NT2/D1 (cell line): ENCODE measurements around the gene ASB7.

Experiments used
- DNase-seq: peaks from one replicate; pipeline ENCODE4 v3.0.0-alpha.2; 2011; ENCODE audit warnings: low read depth, low spot score
- H3K27me3 ChIP-seq: 2 replicates; pipeline ENCODE4 v1.6.0; 2011; ENCODE audit warnings: mild to moderate bottlenecking; ENCODE audit not compliant: insufficient read length, insufficient read depth
- H3K36me3 ChIP-seq: 2 replicates; pipeline ENCODE4 v1.6.1; 2011; ENCODE audit warnings: mild to moderate bottlenecking, low read length, mixed read lengths; ENCODE audit not compliant: insufficient read depth, insufficient read length
- H3K4me1 ChIP-seq: 2 replicates; pipeline ENCODE4 v1.5.1; 2011; ENCODE audit not compliant: insufficient read depth, insufficient read length
- H3K4me3 ChIP-seq: 2 replicates; pipeline ENCODE4 v1.5.1; 2011; ENCODE audit warnings: low read depth; ENCODE audit not compliant: insufficient read length
- H3K9ac ChIP-seq: 2 replicates; pipeline ENCODE4 v1.6.0; 2011; ENCODE audit warnings: low read depth; ENCODE audit not compliant: insufficient read length
- H3K9me3 ChIP-seq: 2 replicates; pipeline ENCODE4 v1.5.1; 2011; ENCODE audit warnings: mild to moderate bottlenecking, low read length; ENCODE audit not compliant: insufficient read depth
- SUZ12 ChIP-seq: IDR thresholded peaks from 2 replicates; pipeline ENCODE4 v1.6.1; 2011; ENCODE audit not compliant: insufficient read length, insufficient read depth; ENCODE audit errors: extremely low read depth
- YY1 ChIP-seq: IDR thresholded peaks from 2 replicates; pipeline ENCODE4 v1.6.1; 2011; ENCODE audit not compliant: insufficient read length, insufficient read depth
- ZNF274 ChIP-seq: IDR thresholded peaks from 2 replicates; pipeline ENCODE4 v1.6.1; 2011; ENCODE audit warnings: mild to moderate bottlenecking, low read depth, low read length

ASB7 gene

DNA sequence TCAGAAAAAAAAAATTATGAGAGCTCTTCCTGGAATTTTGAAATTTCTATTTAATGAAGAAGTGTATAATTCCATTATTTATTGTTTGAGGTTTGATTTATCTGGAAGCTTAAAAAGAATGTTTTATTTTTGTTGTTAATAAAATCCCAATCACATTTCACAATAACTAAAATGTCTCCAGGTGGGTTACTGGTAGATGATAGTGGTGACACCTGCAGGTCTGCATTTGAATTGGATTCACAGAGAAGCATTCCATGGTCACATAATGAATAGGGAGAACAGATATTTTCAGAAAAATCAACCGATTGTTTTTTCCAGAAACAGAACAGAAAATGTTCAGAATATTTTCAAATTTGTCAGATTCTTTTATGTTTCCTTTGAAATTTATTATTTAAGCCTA is 48.3 kb downstream of the ASB7 start:
- Histone ChIP-seq H3K9ac (no peak overlapping the region), H3K27me3 (no peaks in the 10 kb centered on the region), H3K4me3 (no peak overlapping the region), H3K36me3 (peaks cover 11% of the 10 kb centered on the region), H3K9me3 (no peaks in the 10 kb centered on the region), H3K4me1 (no peaks in the 10 kb centered on the region)
- TF ChIP-seq YY1: no peak
- no peak for TF ChIP-seq SUZ12
- TF ChIP-seq ZNF274: no peak
- no peak for DNase-seq

DNA sequence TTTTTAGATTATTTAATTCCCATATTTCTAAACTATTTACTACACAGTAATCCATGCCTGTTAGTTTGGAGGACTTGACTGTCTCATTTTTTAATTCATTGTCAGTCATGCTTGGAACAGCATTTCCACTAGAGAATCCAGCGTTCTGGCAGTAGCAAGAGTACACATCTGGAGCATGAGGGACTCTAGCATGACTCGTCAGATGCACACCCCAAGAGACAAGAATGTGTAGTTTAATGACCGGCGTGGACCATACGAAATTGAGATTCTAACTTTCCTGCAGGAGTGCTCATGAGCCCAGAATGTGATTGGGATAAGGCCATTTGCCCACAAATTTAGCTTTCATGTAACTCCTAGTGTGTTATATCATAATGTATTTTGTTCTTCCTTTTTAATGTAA is 48.9 kb downstream of the ASB7 start:
- no peak for DNase-seq
- Histone ChIP-seq H3K36me3 (peaks cover 11% of the 10 kb centered on the region), H3K4me1 (no peaks in the 10 kb centered on the region), H3K9me3 (no peaks in the 10 kb centered on the region), H3K4me3 (no peak overlapping the region), H3K27me3 (no peaks in the 10 kb centered on the region), H3K9ac (no peak overlapping the region)
- TF ChIP-seq SUZ12: no peak
- no peak for TF ChIP-seq YY1
- TF ChIP-seq ZNF274: no peak

DNA sequence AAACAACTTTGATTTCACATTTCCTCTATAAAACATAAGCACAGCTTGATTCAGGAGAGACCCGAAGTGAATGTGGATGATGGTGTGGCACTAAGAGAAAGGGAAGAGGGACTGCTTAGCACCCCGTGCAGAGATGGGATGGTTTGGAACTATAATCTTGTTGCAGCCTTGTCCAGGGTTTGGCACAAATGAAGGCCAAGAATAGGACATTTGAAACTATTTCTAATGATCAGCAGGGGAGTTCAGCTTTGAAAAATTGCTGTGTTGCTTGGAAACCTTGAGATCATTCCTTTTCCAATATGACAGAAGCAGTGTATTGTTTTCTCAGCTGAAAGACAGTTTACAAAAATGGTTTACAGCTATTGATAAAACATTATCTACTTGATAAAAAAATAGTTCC is 49.7 kb downstream of the ASB7 start:
- H3K4me1 ChIP-seq: no peaks in the 10 kb centered on the region
- TF ChIP-seq SUZ12: no peak
- TF ChIP-seq YY1: no peak
- no peak for TF ChIP-seq ZNF274
- H3K9ac ChIP-seq: no peak overlapping the region
- DNase-seq: no peak
- H3K9me3 ChIP-seq: no peaks in the 10 kb centered on the region
- no peak overlapping the region for H3K4me3 ChIP-seq
- no peaks in the 10 kb centered on the region for H3K27me3 ChIP-seq
- H3K36me3 ChIP-seq: peaks cover 11% of the 10 kb centered on the region

DNA sequence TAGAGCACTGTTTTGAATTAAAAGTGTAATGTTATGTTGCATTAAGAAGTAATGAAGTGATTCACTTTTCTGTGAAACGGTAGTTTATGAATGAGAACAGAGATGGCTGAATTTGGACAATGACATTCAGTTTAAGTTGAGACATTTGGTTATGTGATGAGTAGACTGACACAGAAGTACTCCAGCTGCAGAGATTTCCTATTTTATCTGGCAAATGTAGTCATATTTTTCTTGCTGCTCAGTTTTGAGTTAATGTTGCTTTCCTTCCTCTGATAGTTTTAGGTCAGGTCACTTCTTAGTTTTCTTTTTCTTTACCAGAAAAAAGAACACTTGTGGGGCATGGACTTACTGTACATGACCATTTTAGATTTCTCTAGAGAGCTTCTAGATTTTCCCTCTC is 51.2 kb downstream of the ASB7 start:
- Histone ChIP-seq H3K36me3 (peaks cover 10% of the 10 kb centered on the region), H3K4me3 (no peak overlapping the region), H3K4me1 (peaks cover 4% of the 10 kb centered on the region), H3K9me3 (no peaks in the 10 kb centered on the region), H3K9ac (no peak overlapping the region), H3K27me3 (no peaks in the 10 kb centered on the region)
- TF ChIP-seq YY1 (no peak), SUZ12 (no peak), ZNF274 (no peak)
- DNase-seq: no peak

DNA sequence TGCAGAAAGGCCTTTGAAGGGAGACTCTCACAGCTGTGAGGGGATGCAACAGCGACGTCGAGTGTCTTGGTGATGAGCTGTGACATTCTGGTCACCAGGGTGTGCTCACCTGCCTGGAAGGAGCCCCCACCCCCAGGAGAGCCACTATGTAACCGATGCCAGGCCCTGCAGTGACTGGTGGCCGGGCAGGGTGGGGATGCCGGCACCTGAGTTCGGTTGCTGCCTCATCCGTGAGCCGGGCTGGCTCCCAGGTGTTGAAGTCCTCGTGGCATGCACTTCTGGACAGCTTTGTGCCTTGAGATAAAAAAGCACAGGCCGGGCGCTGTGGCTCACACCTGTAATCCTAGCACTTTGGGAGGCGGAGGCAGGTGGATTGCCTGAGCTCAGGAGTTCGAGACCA is 56.5 kb downstream of the ASB7 start:
- H3K4me3 ChIP-seq: no peak overlapping the region
- no peak for DNase-seq

GRCh38 chr15:100661156-100661555 is 58.8 kb downstream of the ASB7 start:
- no peaks in the 10 kb centered on the region for H3K36me3 ChIP-seq
- no peaks in the 10 kb centered on the region for H3K9me3 ChIP-seq
- peaks cover 10% of the 10 kb centered on the region for H3K4me1 ChIP-seq
- DNase-seq: no peak
- no peak for TF ChIP-seq ZNF274
- no peak for TF ChIP-seq YY1
- no peak for TF ChIP-seq SUZ12
- no peaks in the 10 kb centered on the region for H3K27me3 ChIP-seq
- H3K9ac ChIP-seq: no peak overlapping the region
- H3K4me3 ChIP-seq: no peak overlapping the region

More for the DNA sequence above, 56.5 kb downstream of the ASB7 start:
- TF ChIP-seq ZNF274 (no peak), YY1 (no peak), SUZ12 (no peak)
- Histone ChIP-seq H3K9ac (no peak overlapping the region), H3K4me1 (peaks cover 10% of the 10 kb centered on the region), H3K9me3 (no peaks in the 10 kb centered on the region), H3K27me3 (no peaks in the 10 kb centered on the region), H3K36me3 (no peaks in the 10 kb centered on the region)

- Histone ChIP-seq H3K4me1 (peaks cover 9% of the 10 kb centered on the region), H3K9me3 (no peaks in the 10 kb centered on the region), H3K9ac (no peak overlapping the region), H3K4me3 (no peak overlapping the region), H3K27me3 (no peaks in the 10 kb centered on the region), H3K36me3 (no peaks in the 10 kb centered on the region)
- DNase-seq: peak; percentile 13
- TF ChIP-seq SUZ12 (no peak), ZNF274 (no peak), YY1 (no peak)
Observed at GRCh38 chr15:100663086-100663914, 60.9 kb downstream of the ASB7 start.

- H3K9me3 ChIP-seq: no peaks in the 10 kb centered on the region
- no peaks in the 10 kb centered on the region for H3K27me3 ChIP-seq
- H3K9ac ChIP-seq: no peak overlapping the region
- H3K4me1 ChIP-seq: peaks cover 3% of the 10 kb centered on the region
- no peaks in the 10 kb centered on the region for H3K36me3 ChIP-seq
- no peak overlapping the region for H3K4me3 ChIP-seq
- no peak for DNase-seq
- no peak for TF ChIP-seq ZNF274
- no peak for TF ChIP-seq YY1
- no peak for TF ChIP-seq SUZ12
Observed at GRCh38 chr15:100663915-100664281, 61.5 kb downstream of the ASB7 start.
